GM18526 (cell line): ENCODE data around the gene EFCAB6.

Source experiments
- POLR2A ChIP-seq: IDR thresholded peaks from 3 replicates; pipeline ENCODE4 v1.6.1; 2011; ENCODE audit not compliant: insufficient read length; ENCODE audit errors: extremely low read depth

EFCAB6 gene

GRCh38 chr22:43706571-43707328 is 105.4 kb downstream of the EFCAB6 start:
- TF ChIP-seq POLR2A: no peak

GRCh38 chr22:43706151-43706550 is 106.0 kb downstream of the EFCAB6 start:
- TF ChIP-seq POLR2A: no peak

GRCh38 chr22:43704051-43704450 is 108.1 kb downstream of the EFCAB6 start:
- TF ChIP-seq POLR2A: no peak

- TF ChIP-seq POLR2A: no peak
These were observed 113.7 kb downstream of the EFCAB6 start for GRCh38 chr22:43698403-43698802.

GRCh38 chr22:43697894-43698293 is 114.2 kb downstream of the EFCAB6 start:
- no peak for TF ChIP-seq POLR2A

- no peak for TF ChIP-seq POLR2A
These were observed 118.9 kb downstream of the EFCAB6 start for GRCh38 chr22:43693249-43693648.

- TF ChIP-seq POLR2A: no peak
These were observed 122.7 kb downstream of the EFCAB6 start for GRCh38 chr22:43689356-43689755.

GRCh38 chr22:43682851-43683250 is 129.3 kb downstream of the EFCAB6 start:
- no peak for TF ChIP-seq POLR2A

- TF ChIP-seq POLR2A: no peak
These were observed 130.3 kb downstream of the EFCAB6 start for GRCh38 chr22:43681731-43682360.

- no peak for TF ChIP-seq POLR2A
These were observed 141.6 kb downstream of the EFCAB6 start for GRCh38 chr22:43670513-43670912.

GRCh38 chr22:43669190-43669589 is 142.9 kb downstream of the EFCAB6 start:
- no peak for TF ChIP-seq POLR2A

- TF ChIP-seq POLR2A: no peak
These were observed 144.4 kb downstream of the EFCAB6 start for GRCh38 chr22:43667656-43668055.

- no peak for TF ChIP-seq POLR2A
These were observed 145.6 kb downstream of the EFCAB6 start for GRCh38 chr22:43666457-43666856.

- TF ChIP-seq POLR2A: no peak
These were observed 153.3 kb downstream of the EFCAB6 start for GRCh38 chr22:43658823-43659222.

GRCh38 chr22:43654271-43654670 is 157.8 kb downstream of the EFCAB6 start:
- TF ChIP-seq POLR2A: no peak

GRCh38 chr22:43652845-43653244 is 159.3 kb downstream of the EFCAB6 start:
- no peak for TF ChIP-seq POLR2A

GRCh38 chr22:43643387-43643786 is 168.7 kb downstream of the EFCAB6 start:
- TF ChIP-seq POLR2A: no peak
